Smooth muscle cell (in vitro differentiated cells): ENCODE results near the gene SWT1. TPM values are rescaled to one million over a fixed set of nuclear protein-coding genes. Genes with fewer than 3 reads are reported as not detected.
"Not testable (repeated sequence)": the region's sequence is repeated elsewhere in the genome, so short reads cannot be mapped to it uniquely, and the experiment has no call there.

ENCODE experiments used
- DNase-seq: peaks from one replicate; lab custom pipeline; 2025; ENCODE audit not compliant: unreplicated experiment; lab: John Stamatoyannopoulos, UW
- H2AFZ ChIP-seq: fragments of 200-600 bp; sonication (generic); 2 replicates; pipeline ENCODE4 v1.6.0; 2016; ENCODE audit warnings: antibody characterized with exemption, low read depth, mild to moderate bottlenecking
- H3F3A ChIP-seq: fragments of 200-600 bp; sonication (generic); 2 replicates; pipeline ENCODE4 v1.6.0; 2017; ENCODE audit warnings: antibody characterized with exemption, low read depth
- H3K27ac ChIP-seq: fragments of 200-600 bp; sonication (generic); 2 replicates; pipeline ENCODE4 v1.5.1; 2016; ENCODE audit warnings: low read depth, mild to moderate bottlenecking
- H3K27me3 ChIP-seq: fragments of 200-600 bp; sonication (generic); 2 replicates; pipeline ENCODE4 v1.6.1; 2016; ENCODE audit warnings: low read depth, mild to moderate bottlenecking
- H3K36me3 ChIP-seq: fragments of 200-600 bp; sonication (generic); 2 replicates; pipeline ENCODE4 v1.5.1; 2016; ENCODE audit warnings: low read depth
- H3K4me1 ChIP-seq: fragments of 200-600 bp; sonication (generic); 2 replicates; pipeline ENCODE4 v1.5.1; 2016; ENCODE audit warnings: low read depth
- H3K4me2 ChIP-seq: fragments of 200-600 bp; sonication (generic); 2 replicates; pipeline ENCODE4 v1.6.0; 2016; ENCODE audit warnings: mild to moderate bottlenecking
- H3K4me3 ChIP-seq: fragments of 200-600 bp; sonication (generic); 2 replicates; pipeline ENCODE4 v1.5.1; 2016; ENCODE audit warnings: mild to moderate bottlenecking
- H3K79me2 ChIP-seq: fragments of 200-600 bp; sonication (generic); 2 replicates; pipeline ENCODE4 v1.6.0; 2016; ENCODE audit warnings: low read depth, mild to moderate bottlenecking
- H3K9ac ChIP-seq: fragments of 200-600 bp; sonication (generic); 2 replicates; pipeline ENCODE4 v1.6.0; 2016; ENCODE audit warnings: low read depth
- H3K9me3 ChIP-seq: fragments of 200-600 bp; sonication (generic); replicated peaks from 2 replicates; pipeline ENCODE4 v1.5.1; 2016; ENCODE audit warnings: low read depth
- H4K20me1 ChIP-seq: fragments of 200-600 bp; sonication (generic); 2 replicates; pipeline ENCODE4 v1.6.0; 2016; ENCODE audit warnings: low read depth
- CTCF ChIP-seq: fragments of 200-600 bp; sonication (generic); IDR thresholded peaks from 2 replicates; pipeline ENCODE4 v1.5.1; 2017; ENCODE audit warnings: borderline replicate concordance, mild to moderate bottlenecking, antibody characterized with exemption; ENCODE audit not compliant: insufficient read depth, poor library complexity, severe bottlenecking
- WGBS: methylation state at CpG from one replicate; pipeline ENCODE4 v1.1.7; 2016; ENCODE audit warnings: low lambda C conversion rate; 5-methylcytosine and 5-hydroxymethylcytosine counted together
- polyA plus RNA-seq: library from polyadenylated mRNA; unstranded; fragments of >200 nt; fragmentation: Nextera tagmentation; extraction: Ambion mirVana; gene quantifications from 2 replicates; pipeline ENCODE4 v1.2.1, GENCODE V29; 2016
- total RNA-seq: library from RNA; depleted of rRNA; stranded (reverse); fragments of >200 nt; gene quantifications from 2 replicates; pipeline ENCODE4 v1.2.3, GENCODE V29; 2014

The SWT1 gene
- total and polyA plus RNA-seq, 2 experiments from 2014 or later = 1.7 to 11.2 TPM

- H3K27me3 ChIP-seq = no peaks in the 10 kb centered on the region
Measured at GRCh38 chr1:185318431-185319138, 161.6 kb downstream of the SWT1 start.

DNA sequence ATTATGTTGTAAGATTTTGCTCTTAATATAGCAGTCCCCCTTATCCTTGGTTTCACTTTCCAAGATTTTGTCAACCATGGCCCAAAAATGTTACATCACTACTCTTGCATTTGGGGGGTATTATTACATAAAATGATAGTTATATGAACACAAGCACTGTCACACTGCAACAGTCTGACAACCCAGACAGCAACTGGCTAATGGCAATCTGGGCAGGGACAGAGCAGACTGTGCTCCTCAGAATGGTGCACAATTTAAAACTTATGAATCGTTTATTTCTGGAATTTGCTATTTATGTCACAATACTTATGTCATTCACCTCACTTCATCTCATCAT is 162.1 kb downstream of the SWT1 start:
- no peak for TF ChIP-seq CTCF
- H3K9ac ChIP-seq = no peak overlapping the region
- peaks cover 14% of the 10 kb centered on the region for H3K4me1 ChIP-seq
- H3K79me2 ChIP-seq = peaks cover 28% of the 10 kb centered on the region
- no peaks in the 10 kb centered on the region for H3K27me3 ChIP-seq
- no peak for DNase-seq
- H3K36me3 ChIP-seq = no peaks in the 10 kb centered on the region
- H2AFZ ChIP-seq = no peak overlapping the region
- H3K9me3 ChIP-seq = no peaks in the 10 kb centered on the region
- WGBS = 89% methylated on average over 1 of the region's 1 CpG
- peaks cover 21% of the 10 kb centered on the region for H4K20me1 ChIP-seq
- peaks cover 5% of the 10 kb centered on the region for H3F3A ChIP-seq
- H3K4me3 ChIP-seq = no peak overlapping the region
- peak overlapping the region; percentile 96 for H3K4me2 ChIP-seq
- no peak overlapping the region for H3K27ac ChIP-seq

More at GRCh38 chr1:185318431-185319138, 161.6 kb downstream of the SWT1 start:
- H3K4me3 ChIP-seq = peak overlapping the region; percentile 92
- H2AFZ ChIP-seq = no peak overlapping the region
- H3K79me2 ChIP-seq = peaks cover 33% of the 10 kb centered on the region
- H3K27ac ChIP-seq = peak overlapping the region; percentile 98
- no peak for TF ChIP-seq CTCF
- H3K9me3 ChIP-seq = no peaks in the 10 kb centered on the region
- H3F3A ChIP-seq = peaks cover 5% of the 10 kb centered on the region
- peaks cover 26% of the 10 kb centered on the region for H4K20me1 ChIP-seq
- peak overlapping the region; percentile 97 for H3K9ac ChIP-seq
- H3K4me2 ChIP-seq = peak overlapping the region; percentile 96
- peaks cover 19% of the 10 kb centered on the region for H3K4me1 ChIP-seq
- H3K36me3 ChIP-seq = no peaks in the 10 kb centered on the region
- no peak for DNase-seq
- WGBS = 83% methylated on average over 10 of the region's 10 CpGs

DNA sequence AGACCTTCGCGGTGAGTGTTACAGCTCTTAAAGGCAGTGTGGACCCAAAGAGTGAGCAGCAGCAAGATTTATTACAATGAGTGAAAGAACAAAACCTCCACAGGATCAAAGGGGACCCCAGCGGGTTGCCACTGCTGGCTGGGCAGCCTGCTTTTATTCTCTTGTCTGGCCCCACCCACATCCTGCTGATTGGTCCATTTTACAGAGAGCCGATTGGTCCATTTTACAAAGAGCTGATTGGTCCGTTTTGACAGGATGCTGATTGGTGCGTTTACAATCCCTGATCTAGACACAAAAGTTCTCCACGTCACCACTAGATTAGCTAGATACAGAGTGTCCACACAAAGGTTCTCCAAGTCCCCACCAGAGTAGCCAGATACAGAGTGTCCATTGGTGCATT is 164.1 kb downstream of the SWT1 start:
- H3K9me3 ChIP-seq, H3K4me1 ChIP-seq, H3K27me3 ChIP-seq, H3K4me3 ChIP-seq, H3K79me2 ChIP-seq, H3K27ac ChIP-seq, H2AFZ ChIP-seq, DNase-seq, H4K20me1 ChIP-seq, H3K4me2 ChIP-seq, H3K36me3 ChIP-seq, H3F3A ChIP-seq, H3K9ac ChIP-seq: not testable (repeated sequence)
- 100% methylated on average over 7 of the region's 7 CpGs for WGBS

GRCh38 chr1:185321653-185322221 is 164.8 kb downstream of the SWT1 start:
- not testable (repeated sequence) for H3K27me3 ChIP-seq, H3K9me3 ChIP-seq, H3K9ac ChIP-seq, H3K79me2 ChIP-seq, H3K27ac ChIP-seq, DNase-seq, H3K4me1 ChIP-seq, H2AFZ ChIP-seq, H4K20me1 ChIP-seq, H3F3A ChIP-seq, H3K4me2 ChIP-seq, H3K36me3 ChIP-seq, H3K4me3 ChIP-seq
- 98% methylated on average over 36 of the region's 36 CpGs for WGBS
